SH-SY5Y (cell line): Measurements from ENCODE around the gene LRRC10B.

ENCODE experiments used
- GATA2 ChIP-seq: IDR thresholded peaks from 2 replicates; pipeline ENCODE4 v1.6.1; 2011; ENCODE audit warnings: mild to moderate bottlenecking, low read depth, low read length
- GATA3 ChIP-seq: IDR thresholded peaks from 2 replicates; pipeline ENCODE4 v1.6.1; 2011; ENCODE audit warnings: low read depth, mild to moderate bottlenecking, low read length, moderate library complexity

LRRC10B gene

GRCh38 chr11:61539831-61540357, 31.3 kb downstream of the LRRC10B start:
- TF ChIP-seq GATA2 (no peak), GATA3 (no peak)

- TF ChIP-seq GATA3: no peak
These were observed 32.0 kb downstream of the LRRC10B start for GRCh38 chr11:61540528-61540927.

- TF ChIP-seq GATA2 (no peak), GATA3 (no peak)
These were observed 33.0 kb downstream of the LRRC10B start for GRCh38 chr11:61541598-61541997.

GRCh38 chr11:61542024-61542461, 33.5 kb downstream of the LRRC10B start:
- TF ChIP-seq GATA2: no peak
- TF ChIP-seq GATA3: no peak

- no peak for TF ChIP-seq GATA2
- no peak for TF ChIP-seq GATA3
These were observed 34.2 kb downstream of the LRRC10B start for GRCh38 chr11:61542705-61543104.

GRCh38 chr11:61543606-61544306, 35.2 kb downstream of the LRRC10B start:
- TF ChIP-seq GATA3: no peak
- TF ChIP-seq GATA2: no peak

- no peak for TF ChIP-seq GATA2
- no peak for TF ChIP-seq GATA3
These were observed 35.9 kb downstream of the LRRC10B start for GRCh38 chr11:61544466-61544865.

GRCh38 chr11:61545341-61545740, 36.8 kb downstream of the LRRC10B start:
- TF ChIP-seq GATA2 (no peak), GATA3 (no peak)

- no peak for TF ChIP-seq GATA3
- no peak for TF ChIP-seq GATA2
These were observed 37.4 kb downstream of the LRRC10B start for GRCh38 chr11:61545921-61546320.

GRCh38 chr11:61546663-61547062, 38.1 kb downstream of the LRRC10B start:
- TF ChIP-seq GATA3 (no peak), GATA2 (no peak)

- TF ChIP-seq GATA3 (no peak), GATA2 (no peak)
These were observed 38.7 kb downstream of the LRRC10B start for GRCh38 chr11:61547246-61547645.

GRCh38 chr11:61549177-61549576, 40.6 kb downstream of the LRRC10B start:
- TF ChIP-seq GATA3 (no peak), GATA2 (no peak)

- TF ChIP-seq GATA2: no peak
- no peak for TF ChIP-seq GATA3
These were observed 41.4 kb downstream of the LRRC10B start for GRCh38 chr11:61549662-61550568.

GRCh38 chr11:61550665-61551227, 42.2 kb downstream of the LRRC10B start:
- TF ChIP-seq GATA3 (no peak), GATA2 (no peak)
